Endothelial cell of umbilical vein (primary cell): Measurements from ENCODE around the gene DTX3L.

Source experiments
- EZH2 ChIP-seq: IDR thresholded peaks from 2 replicates; pipeline ENCODE4 v1.6.1; 2012; ENCODE audit warnings: borderline replicate concordance, low read depth, mild to moderate bottlenecking, moderate library complexity, low read length, inconsistent platforms; ENCODE audit not compliant: severe bottlenecking
- JUN ChIP-seq: IDR thresholded peaks from 2 replicates; pipeline ENCODE4 v1.6.1; 2011; ENCODE audit warnings: borderline replicate concordance, low read depth; ENCODE audit not compliant: insufficient read length, insufficient read depth
- MYC ChIP-seq: IDR thresholded peaks from one replicate; pipeline ENCODE4 v1.6.1; 2011; ENCODE audit warnings: mild to moderate bottlenecking, low read depth, low read length
- POLR2A ChIP-seq: IDR thresholded peaks from 2 replicates; pipeline ENCODE4 v1.6.1; 2012; ENCODE audit warnings: low read depth, mild to moderate bottlenecking, control low read depth, low read length
- POLR2AphosphoS5 ChIP-seq: IDR thresholded peaks from 2 replicates; pipeline ENCODE4 v1.6.1; 2012; ENCODE audit warnings: low read depth, mild to moderate bottlenecking, control low read depth, low read length, moderate library complexity; ENCODE audit not compliant: insufficient read depth
- TF ChIP-seq, protein P1 (sequence below), 2 donors: IDR thresholded peaks; 1 replicate in 1 of 2; 2 replicates in 1 of 2; pipeline ENCODE4 v1.5.1; 2011; ENCODE audit warnings: low read length in 2 of 2, mild to moderate bottlenecking in 2 of 2, moderate library complexity in 2 of 2, control low read depth in 1 of 2, inconsistent platforms in 1 of 2, low read depth in 1 of 2; ENCODE audit not compliant: insufficient read depth in 1 of 2; ENCODE audit errors: extremely low read depth in 1 of 2
- TF ChIP-seq, protein P2 (sequence below): IDR thresholded peaks from 2 replicates; pipeline ENCODE4 v1.6.1; 2011; ENCODE audit not compliant: insufficient read depth, insufficient read length

DNA sequence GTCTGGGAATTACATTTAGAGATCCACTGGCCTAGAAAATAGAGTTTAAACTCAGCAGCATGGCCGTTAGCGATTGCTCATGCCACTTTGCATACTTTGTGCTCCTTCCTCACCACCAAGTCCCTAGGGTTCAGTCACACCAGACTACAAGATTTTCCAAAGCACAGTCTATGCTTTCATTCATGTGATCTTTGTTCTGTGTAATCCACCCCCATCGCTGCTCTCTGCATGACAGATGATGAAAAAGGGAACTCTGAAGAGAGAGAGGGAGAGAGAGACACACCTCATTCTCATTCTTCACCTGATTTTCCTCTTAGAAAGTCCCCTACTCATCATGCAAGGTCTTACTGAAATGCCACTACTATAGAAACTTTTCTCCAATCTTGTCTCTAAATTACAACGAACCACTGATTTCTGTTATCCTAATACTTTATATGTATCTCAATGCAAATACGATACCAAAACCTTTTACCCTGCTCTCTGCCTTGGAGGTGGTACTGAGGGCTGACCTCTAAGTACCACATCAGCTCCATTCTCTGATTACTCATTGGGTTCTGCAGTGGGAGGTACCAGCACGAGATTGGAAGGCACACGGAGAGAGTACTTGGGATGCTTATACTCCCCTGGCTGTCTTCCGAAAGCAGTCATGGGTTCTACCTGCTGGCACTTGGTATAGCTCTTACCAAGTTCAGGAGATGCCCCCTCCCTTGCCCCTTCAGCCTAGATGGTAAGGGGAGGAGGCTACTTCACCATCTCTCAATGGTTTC, 12.2 kb downstream of the DTX3L start:
- TF ChIP-seq, protein P1, sequence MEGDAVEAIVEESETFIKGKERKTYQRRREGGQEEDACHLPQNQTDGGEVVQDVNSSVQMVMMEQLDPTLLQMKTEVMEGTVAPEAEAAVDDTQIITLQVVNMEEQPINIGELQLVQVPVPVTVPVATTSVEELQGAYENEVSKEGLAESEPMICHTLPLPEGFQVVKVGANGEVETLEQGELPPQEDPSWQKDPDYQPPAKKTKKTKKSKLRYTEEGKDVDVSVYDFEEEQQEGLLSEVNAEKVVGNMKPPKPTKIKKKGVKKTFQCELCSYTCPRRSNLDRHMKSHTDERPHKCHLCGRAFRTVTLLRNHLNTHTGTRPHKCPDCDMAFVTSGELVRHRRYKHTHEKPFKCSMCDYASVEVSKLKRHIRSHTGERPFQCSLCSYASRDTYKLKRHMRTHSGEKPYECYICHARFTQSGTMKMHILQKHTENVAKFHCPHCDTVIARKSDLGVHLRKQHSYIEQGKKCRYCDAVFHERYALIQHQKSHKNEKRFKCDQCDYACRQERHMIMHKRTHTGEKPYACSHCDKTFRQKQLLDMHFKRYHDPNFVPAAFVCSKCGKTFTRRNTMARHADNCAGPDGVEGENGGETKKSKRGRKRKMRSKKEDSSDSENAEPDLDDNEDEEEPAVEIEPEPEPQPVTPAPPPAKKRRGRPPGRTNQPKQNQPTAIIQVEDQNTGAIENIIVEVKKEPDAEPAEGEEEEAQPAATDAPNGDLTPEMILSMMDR (IDR thresholded peaks at IDR 0.05; ENCODE audit: extremely low read depth in 1 of 2, insufficient read depth in 1 of 2, low read depth in 1 of 2, low read length in 2 of 2): no peak
- TF ChIP-seq JUN (no peak), POLR2A (no peak), EZH2 (no peak), POLR2AphosphoS5 (no peak), MYC (no peak)
- TF ChIP-seq, protein P2, sequence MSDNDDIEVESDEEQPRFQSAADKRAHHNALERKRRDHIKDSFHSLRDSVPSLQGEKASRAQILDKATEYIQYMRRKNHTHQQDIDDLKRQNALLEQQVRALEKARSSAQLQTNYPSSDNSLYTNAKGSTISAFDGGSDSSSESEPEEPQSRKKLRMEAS: no peak
